ENCODE measurements around the gene ADSS1.

DNA sequence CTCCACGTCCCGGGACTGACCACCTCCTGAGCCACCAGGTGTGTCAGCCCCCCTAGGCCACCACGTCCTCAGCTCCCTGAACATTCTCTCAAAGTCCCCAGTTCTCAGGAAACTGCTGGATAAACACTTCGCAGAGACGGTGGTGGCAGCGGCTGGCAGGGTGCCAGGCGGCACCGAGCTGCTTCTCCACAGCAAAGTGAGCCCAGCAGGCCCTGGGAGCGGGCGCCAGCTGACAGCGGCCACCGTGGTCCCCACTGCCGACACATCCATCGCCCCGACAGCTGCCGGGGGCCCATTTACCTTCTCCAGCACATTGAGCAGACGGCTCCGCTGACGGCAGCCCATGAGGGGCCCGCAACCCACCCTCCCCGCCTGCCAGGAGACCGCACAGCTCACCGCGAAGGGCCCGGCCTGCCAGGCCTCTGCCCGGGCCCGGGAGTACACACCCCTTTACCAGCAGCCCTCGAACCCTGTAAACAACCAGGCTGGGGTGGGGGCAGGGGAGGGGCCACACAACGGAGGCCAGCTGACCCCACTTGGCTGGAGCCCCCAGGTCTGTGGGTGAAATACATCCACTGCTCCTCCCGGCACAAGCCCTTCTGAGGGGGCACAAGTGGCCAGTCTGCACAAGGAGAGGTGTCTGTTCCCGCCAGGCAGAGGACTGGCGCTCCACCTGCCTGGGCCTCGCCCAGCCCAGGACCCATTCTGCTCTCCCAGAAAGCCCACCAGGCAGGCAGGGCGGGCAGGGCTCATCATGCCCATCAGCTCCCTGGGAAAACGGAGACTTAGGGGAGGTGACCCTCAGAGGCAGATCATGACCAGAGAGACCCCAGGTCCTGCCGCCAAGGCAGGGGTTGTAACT is 61.0 kb downstream of the ADSS1 start:
- TF ChIP-seq, protein P1, sequence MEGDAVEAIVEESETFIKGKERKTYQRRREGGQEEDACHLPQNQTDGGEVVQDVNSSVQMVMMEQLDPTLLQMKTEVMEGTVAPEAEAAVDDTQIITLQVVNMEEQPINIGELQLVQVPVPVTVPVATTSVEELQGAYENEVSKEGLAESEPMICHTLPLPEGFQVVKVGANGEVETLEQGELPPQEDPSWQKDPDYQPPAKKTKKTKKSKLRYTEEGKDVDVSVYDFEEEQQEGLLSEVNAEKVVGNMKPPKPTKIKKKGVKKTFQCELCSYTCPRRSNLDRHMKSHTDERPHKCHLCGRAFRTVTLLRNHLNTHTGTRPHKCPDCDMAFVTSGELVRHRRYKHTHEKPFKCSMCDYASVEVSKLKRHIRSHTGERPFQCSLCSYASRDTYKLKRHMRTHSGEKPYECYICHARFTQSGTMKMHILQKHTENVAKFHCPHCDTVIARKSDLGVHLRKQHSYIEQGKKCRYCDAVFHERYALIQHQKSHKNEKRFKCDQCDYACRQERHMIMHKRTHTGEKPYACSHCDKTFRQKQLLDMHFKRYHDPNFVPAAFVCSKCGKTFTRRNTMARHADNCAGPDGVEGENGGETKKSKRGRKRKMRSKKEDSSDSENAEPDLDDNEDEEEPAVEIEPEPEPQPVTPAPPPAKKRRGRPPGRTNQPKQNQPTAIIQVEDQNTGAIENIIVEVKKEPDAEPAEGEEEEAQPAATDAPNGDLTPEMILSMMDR (IDR thresholded peaks at IDR 0.05; ENCODE audit: low read length): no peak
- no peak for TF ChIP-seq EZH2 (IDR thresholded peaks at IDR 0.05; ENCODE audit: borderline replicate concordance, low read length)
